Cerebellar cortex (tissue), 1 donor: Measurements from ENCODE around the gene AKNA.
"Not testable (repeated sequence)": the region's sequence is repeated elsewhere in the genome, so short reads cannot be mapped to it uniquely, and the experiment has no call there.

Experiments
- DNase-seq: peaks from one replicate; pipeline ENCODE4 v3.0.0-alpha.2; 2015; ENCODE audit warnings: low spot score

The AKNA gene

DNA sequence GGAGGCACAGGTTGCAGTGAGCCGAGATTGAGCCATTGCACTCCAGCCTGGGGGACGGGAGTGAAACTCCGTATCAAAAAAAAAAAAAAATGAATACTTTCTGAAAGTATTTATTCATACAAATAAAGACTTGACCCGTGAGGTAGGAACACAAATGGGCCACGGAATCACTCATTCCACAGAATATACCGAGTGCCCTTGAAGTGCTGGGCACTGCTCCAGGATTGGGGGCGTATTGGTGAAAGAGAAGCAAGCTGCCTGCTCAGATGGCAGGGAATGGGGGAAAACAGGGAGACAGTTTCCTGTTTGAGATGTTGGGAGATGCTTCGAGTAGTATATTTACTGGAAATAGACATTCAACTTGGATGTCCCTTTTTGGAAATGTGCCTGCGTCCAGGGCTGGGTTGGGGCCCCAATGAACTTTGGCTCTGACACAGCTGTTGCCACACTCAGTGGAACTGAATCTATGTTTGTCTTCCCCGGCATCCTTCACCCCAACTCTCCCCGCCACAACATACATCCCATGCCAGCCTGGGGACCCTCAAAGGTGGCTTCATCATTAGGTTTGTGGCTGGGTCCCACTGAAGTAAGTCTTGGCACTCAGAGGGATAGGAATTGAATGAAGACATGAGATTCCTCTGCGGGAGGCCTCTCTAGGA lies 65.5 kb downstream of the AKNA start:
- DNase-seq: not testable (repeated sequence)

DNA sequence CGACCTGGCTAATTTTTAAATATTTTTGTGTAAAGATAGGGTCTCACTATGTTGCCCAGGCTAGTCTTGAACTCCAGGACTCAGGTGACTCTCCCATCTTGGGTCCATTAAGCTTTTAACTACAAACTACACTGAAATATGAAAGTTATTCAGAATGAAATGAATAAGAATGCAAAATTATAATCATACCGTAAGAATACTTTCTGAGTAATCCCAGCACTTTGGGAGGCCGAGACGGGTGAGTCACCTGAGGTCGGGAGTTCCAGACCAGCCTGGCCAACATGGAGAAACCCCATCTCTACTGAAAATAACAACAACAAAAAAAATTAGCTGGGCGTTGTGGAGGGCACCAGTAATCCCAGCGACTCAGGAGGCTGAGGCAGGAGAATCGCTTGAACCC lies 66.0 kb downstream of the AKNA start:
- no peak for DNase-seq

DNA sequence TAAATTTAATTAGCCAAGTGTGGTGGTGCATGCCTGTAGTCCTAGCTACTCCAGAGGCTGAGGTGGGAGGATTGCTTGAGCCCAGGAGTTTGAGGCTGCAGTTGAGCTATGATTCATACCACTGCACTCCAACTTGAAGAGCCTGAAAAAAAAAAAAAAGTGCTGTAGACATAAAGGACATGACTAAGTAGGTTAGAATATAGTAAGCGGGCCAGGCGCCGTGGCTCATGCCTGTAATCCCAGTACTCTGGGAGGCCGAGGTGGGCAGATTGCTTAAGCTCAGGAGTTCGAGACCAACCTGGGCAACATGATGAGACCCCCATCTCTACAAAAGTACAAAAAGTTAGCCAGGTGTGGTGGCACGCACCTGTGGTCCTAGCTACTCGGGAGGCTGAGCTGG lies 67.1 kb downstream of the AKNA start:
- not testable (repeated sequence) for DNase-seq

DNA sequence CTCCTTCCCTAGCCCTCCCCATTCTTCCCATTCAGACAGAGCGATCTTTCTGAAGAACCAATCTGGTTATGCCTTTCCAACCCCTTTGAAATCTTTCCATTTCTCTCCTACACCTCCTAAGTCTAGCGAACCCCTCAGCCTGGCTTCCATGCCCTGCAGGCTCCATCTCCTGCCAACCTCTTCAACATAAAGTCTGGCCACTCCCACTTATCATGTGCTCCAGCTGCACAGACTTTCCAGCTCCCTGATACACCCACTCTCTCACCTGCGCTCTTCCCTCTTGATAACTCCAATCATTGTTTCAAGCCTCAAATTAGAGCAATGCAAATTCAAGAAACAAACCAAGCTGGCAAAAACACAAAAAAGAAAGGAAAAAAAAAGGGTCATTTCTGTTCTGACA lies 68.6 kb downstream of the AKNA start:
- no peak for DNase-seq

DNA sequence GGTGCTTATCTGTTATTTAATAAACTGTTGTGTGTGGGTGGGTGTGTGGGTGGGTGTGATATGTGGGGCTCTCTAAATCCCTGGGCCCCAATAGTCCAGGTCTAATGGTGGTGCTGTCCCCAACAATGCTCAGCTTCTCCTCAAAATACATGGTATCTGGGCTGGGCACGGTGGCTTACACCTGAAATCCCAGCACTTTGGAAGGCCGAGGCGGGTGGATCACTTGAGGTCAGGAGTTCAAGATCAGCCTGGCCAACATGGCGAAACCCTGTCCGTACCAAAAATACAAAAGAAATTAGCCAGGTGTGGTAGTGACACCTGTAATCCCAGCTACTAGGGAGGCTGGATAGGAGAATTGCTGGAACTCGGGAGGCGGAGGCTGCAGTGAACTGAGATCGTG lies 69.4 kb downstream of the AKNA start:
- no peak for DNase-seq

DNA sequence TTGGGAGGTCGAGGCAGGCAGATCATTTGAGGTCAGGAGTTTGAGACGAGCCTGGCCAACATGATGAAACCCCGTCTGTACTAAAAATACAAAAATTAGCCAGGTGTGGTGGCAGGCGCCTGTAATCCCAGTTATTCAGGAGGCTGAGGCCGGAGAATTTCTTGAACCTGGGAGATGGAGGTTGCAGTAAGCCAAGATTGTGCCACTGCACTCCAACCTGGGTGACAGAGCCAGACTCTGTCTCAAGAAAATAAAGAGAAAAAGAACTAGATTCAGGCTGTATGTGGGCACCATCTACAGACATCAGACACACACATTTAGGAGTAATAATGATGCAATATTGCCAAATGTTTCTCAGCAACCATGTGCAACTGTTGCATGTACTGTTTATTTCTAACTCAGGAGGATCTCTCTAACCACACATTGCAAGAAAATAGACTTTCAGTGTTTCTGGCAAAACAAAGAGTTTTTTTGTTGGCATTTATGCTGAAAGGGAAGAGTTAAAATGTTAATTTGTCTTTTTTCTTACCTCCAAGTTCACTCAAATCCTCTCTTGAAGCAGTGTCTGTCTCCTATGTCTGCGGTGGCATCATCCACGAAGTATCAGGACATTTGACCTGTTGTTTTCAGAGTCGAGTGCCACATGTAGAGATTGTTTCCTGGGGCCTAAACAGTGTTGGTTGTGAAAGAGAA lies 70.0 kb downstream of the AKNA start:
- no peak for DNase-seq

DNA sequence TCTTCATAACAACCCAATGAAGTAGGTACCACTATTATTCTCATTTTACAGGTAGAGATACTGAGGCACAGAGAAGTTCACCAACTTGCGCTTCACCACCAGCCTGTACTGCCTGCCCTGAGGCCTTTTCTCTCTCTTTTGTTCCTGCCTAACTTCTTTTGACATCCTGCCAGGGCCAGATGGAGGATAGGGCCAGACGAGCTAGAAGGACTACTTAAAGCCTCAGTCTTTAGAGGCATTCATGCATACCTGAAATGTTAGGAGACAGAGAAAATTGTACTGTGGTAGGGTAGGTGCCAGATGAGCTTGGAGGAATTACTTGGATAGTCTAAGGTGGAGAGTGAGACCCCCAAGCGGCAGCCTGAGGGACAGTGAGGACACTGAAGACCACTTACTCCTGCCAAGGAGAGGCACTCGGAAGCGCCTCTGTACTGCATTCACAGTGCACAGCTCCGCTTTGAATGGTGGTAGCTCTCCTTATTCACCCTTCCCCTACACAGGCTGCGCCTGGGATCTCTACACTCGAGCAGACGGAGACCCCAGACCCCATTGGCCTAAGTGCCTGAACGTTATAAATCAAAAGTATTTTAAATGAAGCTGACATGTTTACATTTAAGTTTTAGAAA lies 71.1 kb downstream of the AKNA start:
- no peak for DNase-seq

DNA sequence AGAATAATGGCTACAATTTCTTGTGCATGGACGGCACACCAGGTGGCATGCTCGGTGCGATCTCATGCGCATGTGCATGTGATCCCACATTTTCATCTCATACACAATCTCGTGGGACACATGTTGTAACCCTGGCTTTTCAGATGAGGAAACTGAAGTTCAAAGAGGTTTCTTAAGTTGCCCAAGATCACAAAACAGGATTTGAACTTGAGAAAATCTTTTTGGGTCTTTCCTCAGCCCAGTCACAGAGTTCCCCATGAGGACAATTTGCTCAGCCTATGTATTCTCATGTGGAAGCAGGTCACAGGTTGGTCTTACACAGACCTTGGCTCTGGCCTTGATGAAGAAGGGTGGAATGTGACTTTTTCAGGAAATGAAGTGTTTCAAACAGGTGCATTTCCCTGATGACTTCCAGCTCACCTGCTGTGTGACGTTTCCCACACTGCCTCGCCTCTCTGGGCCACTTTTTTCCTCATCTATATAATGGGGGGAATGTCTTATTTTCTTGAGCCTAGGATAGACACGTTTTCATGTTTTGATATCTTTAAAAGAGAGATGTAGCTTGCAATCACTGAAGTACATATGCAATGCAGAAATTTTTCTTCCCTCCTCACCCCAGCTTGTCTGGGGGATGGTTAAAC lies 71.9 kb downstream of the AKNA start:
- no peak for DNase-seq

DNA sequence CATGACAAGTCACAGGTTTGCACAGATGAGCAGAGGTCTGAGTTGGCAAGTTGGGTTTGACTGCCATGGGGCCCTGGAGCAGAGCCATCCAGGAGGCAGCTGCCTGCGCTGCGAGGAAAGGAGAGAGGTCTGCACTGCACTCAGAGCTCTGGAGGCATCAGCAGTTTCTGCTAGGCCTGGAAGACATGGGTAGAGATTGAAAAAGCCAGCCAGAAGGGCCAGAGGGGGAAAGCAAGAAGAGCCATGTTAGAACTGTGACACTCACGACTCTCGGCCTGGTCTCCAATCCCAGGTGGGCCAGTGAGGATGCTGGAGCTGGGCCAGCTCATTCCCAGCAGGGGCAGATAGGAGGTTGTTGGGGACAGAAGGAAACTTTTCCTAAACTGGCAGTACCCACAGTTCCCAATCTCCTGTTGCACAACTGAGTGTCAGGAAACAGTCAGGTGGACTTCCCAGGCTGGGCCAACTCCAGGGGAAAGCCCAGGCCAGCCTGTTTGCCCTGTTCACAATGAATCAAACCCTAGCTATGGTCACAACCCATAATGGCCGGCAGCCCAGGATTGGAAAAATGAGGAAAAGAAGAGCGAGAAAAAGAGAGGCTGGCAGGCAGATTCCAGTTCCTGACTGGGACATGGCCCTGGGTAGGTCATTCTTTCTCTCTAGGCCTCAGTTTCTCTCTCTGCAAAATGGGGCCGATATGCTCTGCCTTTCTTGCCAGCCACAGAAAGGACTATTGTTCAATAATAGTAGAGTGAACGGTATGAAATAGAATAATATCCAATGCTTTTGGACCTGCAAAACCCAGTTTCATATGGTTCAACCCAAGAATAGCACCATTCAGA lies 72.7 kb downstream of the AKNA start:
- DNase-seq: no peak

DNA sequence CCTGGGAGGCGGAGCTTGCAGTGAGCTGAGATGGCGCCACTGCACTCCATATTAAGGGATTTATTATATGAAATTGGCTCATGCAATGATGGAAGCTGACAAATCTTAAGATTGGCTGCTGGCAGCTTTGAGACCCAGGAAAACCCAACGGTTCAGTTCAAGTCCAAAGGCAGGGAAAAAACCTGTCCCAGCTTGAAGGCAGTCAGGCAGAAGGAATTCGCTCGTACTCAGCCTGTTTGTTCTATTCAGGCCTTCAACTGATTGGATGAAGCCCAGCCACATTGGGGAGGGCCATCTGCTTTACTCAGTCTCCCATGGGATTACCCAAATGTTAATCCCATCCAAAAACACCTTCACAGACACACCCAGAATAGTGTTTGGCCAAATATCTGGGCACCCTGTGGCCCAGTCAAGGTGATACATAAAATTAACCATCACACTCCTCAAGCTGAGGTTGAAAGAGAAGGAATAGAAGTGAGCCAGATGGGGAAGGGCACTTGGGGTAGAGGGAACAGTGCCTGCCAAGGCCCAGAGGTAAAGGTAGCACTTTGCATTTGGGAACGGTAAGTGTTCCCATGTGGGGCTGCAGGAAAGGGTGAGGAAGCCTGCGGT lies 73.4 kb downstream of the AKNA start:
- peak; percentile 38 for DNase-seq

DNA sequence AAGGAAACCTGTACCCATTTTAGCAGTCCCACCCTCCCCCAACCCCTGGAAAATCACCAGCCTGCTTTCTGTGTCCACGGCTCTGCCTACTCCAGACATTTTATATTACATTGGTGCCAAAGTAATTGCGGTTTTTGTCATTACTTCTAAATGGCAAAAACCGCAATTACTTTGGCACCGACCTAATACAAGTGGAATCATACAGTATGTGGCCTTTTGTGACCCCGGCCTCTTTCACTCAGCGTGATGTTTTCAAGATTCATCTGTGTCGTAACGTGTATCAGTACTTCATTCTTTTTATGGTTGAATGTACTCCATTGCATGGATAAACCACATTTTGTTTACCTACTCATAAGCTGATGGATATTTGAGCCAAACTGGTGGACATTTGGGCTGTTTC lies 74.6 kb downstream of the AKNA start:
- DNase-seq: no peak

DNA sequence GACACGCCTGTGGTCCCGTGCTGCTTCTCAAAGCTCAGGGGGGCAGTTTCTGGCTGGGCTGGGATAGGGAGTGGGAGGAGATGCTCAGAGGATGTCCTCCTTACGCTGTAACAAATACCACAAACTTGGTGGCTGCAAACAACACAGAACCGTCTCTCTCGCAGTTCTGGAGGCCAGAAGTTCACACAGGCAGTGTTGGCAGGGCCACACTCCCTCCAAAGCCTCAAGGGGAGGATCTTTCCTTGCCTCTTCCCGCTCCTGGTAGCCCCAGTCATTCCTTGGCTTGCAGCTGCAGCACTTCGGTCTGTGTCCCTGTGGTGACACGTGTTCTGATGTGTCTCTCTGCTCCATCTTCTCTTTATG lies 75.3 kb downstream of the AKNA start:
- no peak for DNase-seq

DNA sequence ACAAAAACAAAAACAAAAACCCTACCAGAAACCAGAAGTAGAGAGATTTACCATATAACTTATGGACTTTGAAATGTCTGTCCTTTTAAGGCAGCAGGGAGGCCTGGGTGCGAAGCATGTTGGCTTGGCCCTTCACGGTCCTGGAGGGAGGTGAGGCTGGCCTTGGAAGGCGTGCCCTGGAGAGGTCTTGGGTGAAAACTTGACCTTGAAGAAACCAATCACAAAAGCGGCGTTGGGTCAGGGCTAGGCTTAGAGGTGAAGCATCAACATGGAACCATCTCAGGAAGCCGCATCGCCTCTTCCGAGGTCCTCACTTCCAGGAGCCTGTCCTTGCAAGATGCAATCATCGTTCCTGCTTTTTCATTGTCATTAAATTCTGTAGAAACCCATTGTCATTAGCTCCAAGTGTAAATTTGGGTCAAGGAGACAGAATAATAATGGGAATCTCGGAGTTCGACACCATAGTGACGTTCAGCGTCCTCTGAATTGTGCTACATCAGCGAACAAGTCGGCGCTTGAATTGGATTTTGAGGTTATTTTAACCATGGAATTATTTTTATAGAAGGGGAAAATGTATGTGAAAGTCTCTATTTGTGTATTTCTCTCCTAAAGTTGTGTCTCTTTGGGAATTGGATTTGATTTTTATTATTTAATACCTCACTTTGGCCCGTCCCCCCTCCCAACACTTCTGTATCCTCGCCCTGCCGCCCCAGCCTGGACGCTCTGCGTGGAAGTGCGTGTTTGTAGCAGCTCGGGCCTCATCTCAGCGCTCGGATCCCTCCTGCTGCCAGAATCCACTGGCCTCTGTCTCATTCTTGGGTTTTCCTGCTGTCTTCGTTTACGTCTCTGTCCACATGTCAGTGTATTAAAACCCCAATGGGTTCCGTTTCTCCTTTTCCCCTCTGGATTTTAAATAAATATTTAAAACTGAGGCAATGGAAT lies 75.9 kb downstream of the AKNA start:
- DNase-seq: no peak

DNA sequence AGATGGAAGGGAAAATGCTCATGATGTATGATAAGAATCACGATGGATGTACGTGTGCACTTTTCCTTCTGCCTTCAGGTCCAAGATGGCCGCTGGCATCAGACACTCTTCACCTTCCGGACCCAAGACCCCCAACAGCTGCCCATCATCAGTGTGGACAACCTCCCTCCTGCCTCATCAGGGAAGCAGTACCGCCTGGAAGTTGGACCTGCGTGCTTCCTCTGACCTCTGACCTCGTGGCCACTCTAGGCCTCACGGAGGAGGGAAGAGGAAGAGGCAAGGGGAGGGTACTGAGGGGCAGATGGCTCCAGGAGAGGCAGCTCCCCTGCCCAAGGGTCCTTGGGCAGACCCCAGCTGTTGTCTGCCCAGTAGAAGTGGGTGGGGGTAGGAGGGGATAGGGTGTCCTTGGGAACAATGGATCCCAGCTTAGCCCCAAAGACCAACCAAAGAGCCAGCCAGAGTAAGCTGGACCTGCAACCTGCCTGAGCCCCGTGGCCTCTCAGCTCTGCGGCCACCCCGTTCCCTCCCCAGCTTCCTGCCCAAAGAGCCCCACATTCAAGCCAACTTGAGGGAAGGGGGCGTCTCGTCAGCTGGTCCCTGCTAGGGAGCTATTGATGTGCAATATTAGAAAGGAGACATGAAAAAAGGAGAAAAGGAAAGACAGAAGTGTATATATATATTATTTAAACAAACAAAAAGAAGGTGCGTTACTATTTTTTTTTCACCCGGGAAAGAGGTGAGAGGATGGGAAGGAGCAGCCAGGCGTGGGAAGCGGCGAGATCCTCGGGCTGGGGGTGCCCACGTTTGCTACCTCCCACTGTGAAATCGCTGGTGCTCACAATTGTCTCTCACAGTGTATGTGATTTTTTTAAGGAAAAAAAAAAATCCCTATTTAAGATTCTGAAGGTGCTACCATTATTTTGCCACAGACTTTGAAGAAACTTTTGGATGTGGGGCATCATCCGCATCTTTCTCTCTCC lies 77.0 kb downstream of the AKNA start:
- no peak for DNase-seq

DNA sequence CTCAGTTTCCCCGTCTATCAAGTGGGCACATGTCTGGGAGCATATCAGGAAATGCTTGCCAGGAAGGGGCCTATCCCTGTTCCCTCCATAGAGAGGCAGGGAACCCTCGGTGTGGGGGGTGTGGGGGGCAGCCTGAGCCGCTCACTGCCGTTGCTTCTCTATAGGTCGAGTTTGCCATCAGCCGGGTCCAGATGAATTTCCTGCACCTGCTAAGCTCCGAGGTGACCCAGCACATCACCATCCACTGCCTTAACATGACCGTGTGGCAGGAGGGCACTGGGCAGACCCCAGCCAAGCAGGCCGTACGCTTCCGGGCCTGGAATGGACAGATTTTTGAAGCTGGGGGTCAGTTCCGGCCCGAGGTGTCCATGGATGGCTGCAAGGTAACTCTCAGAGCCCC lies 78.7 kb downstream of the AKNA start:
- DNase-seq: no peak

DNA sequence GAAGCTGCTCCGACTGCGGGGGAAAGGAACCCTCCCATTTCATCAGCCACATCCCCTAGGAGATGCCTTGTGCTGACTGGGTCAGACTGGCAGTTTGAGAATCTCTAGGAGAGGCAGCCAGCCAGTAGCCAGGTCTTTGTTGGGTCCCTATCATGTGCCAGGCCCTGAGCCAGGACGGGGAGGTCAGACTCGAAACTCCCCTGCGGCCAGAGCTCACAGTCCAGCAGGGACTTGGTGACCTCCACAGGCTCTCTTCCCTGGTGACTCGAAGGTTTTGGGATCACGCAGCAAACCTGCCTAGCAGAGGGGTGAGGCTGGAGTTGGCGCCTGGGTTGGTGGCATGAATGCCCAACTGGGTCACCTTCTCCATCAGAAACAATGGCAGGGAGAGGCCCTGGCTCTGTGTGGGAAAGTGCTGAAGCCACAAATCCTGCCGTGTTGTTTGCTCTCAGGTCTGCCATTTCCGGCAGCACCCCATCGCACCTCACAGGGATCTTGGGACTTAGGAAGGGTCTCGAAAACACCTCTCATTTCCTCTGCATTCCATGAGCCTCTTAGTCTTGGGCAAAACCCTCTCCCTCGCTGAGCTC lies 79.3 kb downstream of the AKNA start:
- DNase-seq: no peak

DNA sequence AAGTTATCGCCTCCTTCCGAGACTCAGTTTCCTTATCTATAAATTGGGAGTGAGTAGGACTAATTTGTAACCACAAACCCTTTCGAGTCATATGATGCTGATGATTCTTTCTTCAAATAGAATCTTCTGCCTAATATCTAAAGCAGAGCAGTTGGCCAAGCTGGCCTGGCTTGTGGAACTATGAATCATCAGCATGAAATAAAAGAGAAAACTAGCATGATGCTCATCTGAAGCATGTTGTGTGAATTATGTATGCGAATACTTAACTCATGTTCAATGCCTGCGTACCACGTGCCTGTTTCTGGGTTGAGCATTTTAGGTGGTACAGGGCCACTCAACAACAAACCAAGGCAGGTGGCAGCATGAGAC lies 79.9 kb downstream of the AKNA start:
- DNase-seq: no peak

DNA sequence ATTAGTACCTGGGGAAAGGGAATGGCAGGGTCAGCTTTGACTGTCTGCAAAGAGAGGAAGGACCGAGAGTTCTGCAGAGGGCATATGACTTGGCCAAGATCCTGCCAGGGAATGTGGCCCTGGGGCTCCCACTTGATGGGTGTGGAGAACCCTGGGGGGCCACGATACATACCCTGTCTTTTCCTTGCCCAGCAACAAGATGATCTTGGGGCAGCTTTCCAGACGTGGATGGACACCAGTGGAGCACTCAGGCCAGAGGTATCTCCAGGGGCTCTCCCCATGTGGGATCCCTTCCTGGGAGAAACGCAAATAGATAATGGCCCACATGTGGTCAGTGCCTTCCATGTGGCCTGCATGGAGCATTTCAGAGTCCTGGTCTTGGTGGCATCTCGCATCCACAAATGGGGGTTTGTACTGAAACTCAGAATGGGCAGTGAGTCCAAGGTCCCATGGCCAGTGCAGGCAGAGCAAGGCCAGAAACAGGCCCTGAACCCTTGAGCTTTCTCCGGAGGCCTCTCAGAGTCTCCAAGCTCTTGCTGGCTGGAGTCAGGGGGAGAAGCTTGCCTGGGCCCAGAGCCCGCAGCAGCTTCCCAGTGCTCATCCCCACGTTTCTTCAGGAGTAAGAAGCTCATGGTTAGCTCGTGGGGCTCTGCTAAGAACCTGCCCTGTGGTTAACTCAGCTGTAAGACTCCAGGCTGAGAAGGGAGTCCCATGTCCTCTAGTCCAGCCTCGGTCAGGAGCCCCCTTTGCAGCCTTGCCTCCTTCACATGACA lies 83.2 kb downstream of the AKNA start:
- DNase-seq: no peak
